K562 (cell line): ENCODE data around the gene CPNE2. TPM values are rescaled to one million over a fixed set of nuclear protein-coding genes. Genes with fewer than 3 reads are reported as not detected.

Experiments used
- BDP1 ChIP-seq: IDR thresholded peaks from 3 replicates; pipeline ENCODE4 v1.6.1; 2011; ENCODE audit not compliant: insufficient read length, insufficient read depth
- CC2D1A ChIP-seq: fragments of 450-650 bp; IDR thresholded peaks from 2 replicates; pipeline ENCODE4 v1.6.1; 2017; ENCODE audit warnings: mild to moderate bottlenecking
- CHD1 ChIP-seq: fragments of 200-600 bp; sonication (generic); IDR thresholded peaks from one replicate; pipeline ENCODE4 v1.6.1; 2012; ENCODE audit warnings: mild to moderate bottlenecking, moderate library complexity, low read length, inconsistent platforms
- CHD2 ChIP-seq: IDR thresholded peaks from 2 replicates; pipeline ENCODE4 v1.6.1; 2011; ENCODE audit warnings: low read depth, low read length
- CREM ChIP-seq: IDR thresholded peaks from 2 replicates; pipeline ENCODE4 v1.6.1; 2014; ENCODE audit warnings: antibody characterized with exemption, low read depth
- DPF2 ChIP-seq: fragments of 450-650 bp; IDR thresholded peaks from 2 replicates; pipeline ENCODE4 v1.6.1; 2016
- ERF ChIP-seq: fragments of 450-650 bp; formaldehyde crosslinking; IDR thresholded peaks from 2 replicates; pipeline ENCODE4 v1.4.0; 2020; ENCODE audit warnings: mild to moderate bottlenecking, mixed read lengths
- HNRNPLL ChIP-seq: fragments of 200-400 bp; formaldehyde crosslinking; IDR thresholded peaks from 2 replicates; pipeline ENCODE4 v1.6.1; 2017; ENCODE audit warnings: low read length, low read depth, mild to moderate bottlenecking; ENCODE audit not compliant: poor library complexity, severe bottlenecking
- IRF9 ChIP-seq: fragments of 450-650 bp; IDR thresholded peaks from 2 replicates; pipeline ENCODE4 v1.6.1; 2016; ENCODE audit warnings: missing biosample characterization, missing genetic modification characterization
- KAT7 ChIP-seq: sonication (generic); formaldehyde crosslinking; IDR thresholded peaks from 2 replicates; pipeline ENCODE4 v1.8.0; 2022; ENCODE audit warnings: missing genetic modification reagents, mild to moderate bottlenecking, borderline replicate concordance
- L3MBTL2 ChIP-seq: fragments of 450-650 bp; IDR thresholded peaks from 2 replicates; pipeline ENCODE4 v1.6.1; 2016; ENCODE audit warnings: mild to moderate bottlenecking, moderate library complexity
- RFX1 ChIP-seq: fragments of 450-650 bp; IDR thresholded peaks from 2 replicates; pipeline ENCODE4 v1.6.1; 2016; ENCODE audit warnings: mild to moderate bottlenecking, moderate library complexity
- SIN3B ChIP-seq: fragments of 450-650 bp; IDR thresholded peaks from 2 replicates; pipeline ENCODE4 v1.6.1; 2017; ENCODE audit warnings: low read depth, mild to moderate bottlenecking, moderate library complexity
- SMARCA4 ChIP-seq: fragments of 450-650 bp; IDR thresholded peaks from 2 replicates; pipeline ENCODE4 v1.6.1; 2016
- SUPT5H ChIP-seq: fragments of 450-650 bp; IDR thresholded peaks from 2 replicates; pipeline ENCODE4 v1.6.1; 2016
- TBP ChIP-seq: optimal IDR thresholded peaks from 2 replicates; pipeline ENCODE3; 2011; ENCODE audit warnings: low read depth, low read length, improper control_type of control experiment
- ZBTB5 ChIP-seq: fragments of 450-650 bp; IDR thresholded peaks from 2 replicates; pipeline ENCODE4 v1.6.1; 2017; ENCODE audit warnings: antibody characterized with exemption
- ZFP91 ChIP-seq: sonication (generic); formaldehyde crosslinking; IDR thresholded peaks from 2 replicates; pipeline ENCODE4 v1.8.0; 2022; ENCODE audit warnings: mild to moderate bottlenecking, missing genetic modification reagents
- ZNF3 ChIP-seq: fragments of 250-450 bp; sonication (Bioruptor Pico); IDR thresholded peaks from 2 replicates; pipeline ENCODE4 v1.5.0; 2021; ENCODE audit warnings: mild to moderate bottlenecking, moderate library complexity
- ZNF311 ChIP-seq: fragments of 250-450 bp; sonication (Bioruptor Pico); IDR thresholded peaks from 2 replicates; pipeline ENCODE4 v1.4.0; 2020; ENCODE audit warnings: mild to moderate bottlenecking, moderate library complexity
- polyA plus RNA-seq, 8 experiments: library from polyadenylated mRNA; depleted of rRNA in 4 of 8; stranded (reverse) in 5 of 8; unstranded in 3 of 8; fragments of >200 nt; fragmentation: Nextera tagmentation in 2 of 8; fragmentation: Illumina TruSeq in 1 of 8; extraction: Ambion mirVana in 2 of 8; extraction: Trizol in 1 of 8; gene quantifications; 2 replicates each; pipeline versions ENCODE4 v1.2.1 to v1.2.3, GENCODE V29; 2011 to 2014; ENCODE audit warnings: inconsistent platforms in 1 of 8, missing spikeins in 1 of 8
- total RNA-seq, 7 experiments: library from RNA; depleted of rRNA in 6 of 7; stranded (reverse); fragments of >200 nt in 6 of 7; fragmentation: Illumina TruSeq in 2 of 7; extraction: Trizol in 2 of 7; gene quantifications; 2 replicates each; pipeline versions ENCODE4 v1.2.1 to v1.2.3, GENCODE V29; 2011 to 2021; ENCODE audit warnings: low replicate concordance in 1 of 7
- TF ChIP-seq, protein P1 (sequence below), 2 experiments: fragments of 450-650 bp; conservative IDR thresholded peaks; 2 replicates each; pipeline ENCODE4 v1.6.1; 2017; ENCODE audit warnings: mild to moderate bottlenecking in 2 of 2, moderate library complexity in 2 of 2
- TF ChIP-seq, protein P2 (sequence below): sonication (generic); formaldehyde crosslinking; IDR thresholded peaks from 2 replicates; pipeline ENCODE4 v1.9.0; 2022; ENCODE audit warnings: mild to moderate bottlenecking, missing genetic modification reagents
- TF ChIP-seq, protein P3 (sequence below): fragments of 250-450 bp; sonication (Bioruptor Pico); IDR thresholded peaks from 2 replicates; pipeline ENCODE4 v1.9.0; 2021; ENCODE audit warnings: mild to moderate bottlenecking

The CPNE2 gene
- total and polyA plus RNA-seq, 9 of the 15 experiments (the other 6 are each of a cell fraction or from before 2014, with no cell fraction given): 3.0 to 13.9 (median 8.6) TPM

DNA sequence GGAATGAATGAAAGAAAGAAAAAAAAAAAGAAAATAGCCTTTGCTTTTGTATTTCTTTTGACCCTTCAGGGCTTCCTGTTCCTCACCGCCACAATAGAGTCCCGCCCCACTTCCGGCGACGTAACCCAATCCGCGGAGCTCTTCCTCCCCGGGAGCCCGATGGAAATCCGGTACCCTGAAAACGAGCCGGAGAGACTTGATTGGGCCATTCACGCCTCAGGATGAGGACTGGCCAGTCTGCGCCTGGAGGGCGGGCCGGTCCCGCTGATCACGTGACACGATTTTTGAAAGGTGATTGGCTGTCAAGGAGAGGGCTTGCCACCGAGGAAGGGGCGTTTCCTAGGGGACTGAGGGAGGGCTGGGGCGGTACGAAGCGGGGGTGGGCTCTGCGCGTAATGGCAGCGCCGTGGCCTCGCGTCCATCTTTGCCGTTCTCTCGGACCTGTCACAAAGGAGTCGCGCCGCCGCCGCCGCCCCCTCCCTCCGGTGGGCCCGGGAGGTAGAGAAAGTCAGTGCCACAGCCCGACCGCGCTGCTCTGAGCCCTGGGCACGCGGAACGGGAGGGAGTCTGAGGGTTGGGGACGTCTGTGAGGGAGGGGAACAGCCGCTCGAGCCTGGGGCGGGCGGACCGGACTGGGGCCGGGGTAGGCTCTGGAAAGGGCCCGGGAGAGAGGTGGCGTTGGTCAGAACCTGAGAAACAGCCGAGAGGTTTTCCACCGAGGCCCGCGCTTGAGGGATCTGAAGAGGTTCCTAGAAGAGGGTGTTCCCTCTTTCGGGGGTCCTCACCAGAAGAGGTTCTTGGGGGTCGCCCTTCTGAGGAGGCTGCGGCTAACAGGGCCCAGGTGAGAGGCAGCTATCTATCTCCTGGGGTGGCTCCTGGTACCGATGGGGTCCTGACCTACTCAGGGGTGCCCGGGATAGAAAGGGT is 93.8 kb downstream of the CPNE2 start, which contains the start of the genes PSME3IP1 and RSPRY1 (continued):
- TF ChIP-seq L3MBTL2 (no peak; the same call in 1 of the 2 replicates), CC2D1A (no peak), BDP1 (no peak), CHD1 (peak; percentile 71), ZBTB5 (0 out of 2 replicates have a peak, but pooled peaks have one; percentile 34), SIN3B (peak; percentile 47; the same call in 1 of the 2 replicates), RFX1 (peak; percentile 88), ZNF311 (CRISPR knock-in tag) (no peak), DPF2 (no peak), ZFP91 (CRISPR knock-in tag) (no peak), CHD2 (peak; percentile 57), SUPT5H (peak; percentile 86), ERF (CRISPR knock-in tag) (0 out of 2 replicates have a peak, but pooled peaks have one; percentile 37), IRF9 (tag) (no peak), CREM (peak; percentile 95), HNRNPLL (peak; percentile 47), TBP (peak; percentile 67), ZNF3 (no peak), SMARCA4 (no peak), KAT7 (CRISPR knock-in tag) (peak; percentile 47; the same call in 1 of the 2 replicates)
- TF ChIP-seq, protein P1, sequence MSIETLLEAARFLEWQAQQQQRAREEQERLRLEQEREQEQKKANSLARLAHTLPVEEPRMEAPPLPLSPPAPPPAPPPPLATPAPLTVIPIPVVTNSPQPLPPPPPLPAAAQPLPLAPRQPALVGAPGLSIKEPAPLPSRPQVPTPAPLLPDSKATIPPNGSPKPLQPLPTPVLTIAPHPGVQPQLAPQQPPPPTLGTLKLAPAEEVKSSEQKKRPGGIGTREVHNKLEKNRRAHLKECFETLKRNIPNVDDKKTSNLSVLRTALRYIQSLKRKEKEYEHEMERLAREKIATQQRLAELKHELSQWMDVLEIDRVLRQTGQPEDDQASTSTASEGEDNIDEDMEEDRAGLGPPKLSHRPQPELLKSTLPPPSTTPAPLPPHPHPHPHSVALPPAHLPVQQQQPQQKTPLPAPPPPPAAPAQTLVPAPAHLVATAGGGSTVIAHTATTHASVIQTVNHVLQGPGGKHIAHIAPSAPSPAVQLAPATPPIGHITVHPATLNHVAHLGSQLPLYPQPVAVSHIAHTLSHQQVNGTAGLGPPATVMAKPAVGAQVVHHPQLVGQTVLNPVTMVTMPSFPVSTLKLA (conservative IDR thresholded peaks at IDR 0.05): peak; percentile 64 to 78
- TF ChIP-seq, protein P2, sequence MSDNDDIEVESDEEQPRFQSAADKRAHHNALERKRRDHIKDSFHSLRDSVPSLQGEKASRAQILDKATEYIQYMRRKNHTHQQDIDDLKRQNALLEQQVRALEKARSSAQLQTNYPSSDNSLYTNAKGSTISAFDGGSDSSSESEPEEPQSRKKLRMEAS: peak; percentile 57; the same call in 1 of the 2 replicates
- TF ChIP-seq, protein P3, sequence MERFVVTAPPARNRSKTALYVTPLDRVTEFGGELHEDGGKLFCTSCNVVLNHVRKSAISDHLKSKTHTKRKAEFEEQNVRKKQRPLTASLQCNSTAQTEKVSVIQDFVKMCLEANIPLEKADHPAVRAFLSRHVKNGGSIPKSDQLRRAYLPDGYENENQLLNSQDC (CRISPR knock-in tag): 0 out of 2 replicates have a peak, but pooled peaks have one; percentile 45
